NCI-H128 (cell line): ENCODE measurements around the gene ITLN2.
"Not testable (repeated sequence)": the region's sequence is repeated elsewhere in the genome, so short reads cannot be mapped to it uniquely, and the experiment has no call there.

Experiments used
- DNase-seq: peaks from one replicate; lab custom pipeline; 2025; ENCODE audit not compliant: unreplicated experiment; lab: John Stamatoyannopoulos, UW

The ITLN2 gene

GRCh38 chr1:160910170-160910750 lies 44.3 kb downstream of the ITLN2 start:
- DNase-seq: no peak

GRCh38 chr1:160907976-160908375 lies 46.6 kb downstream of the ITLN2 start:
- DNase-seq: no peak

GRCh38 chr1:160905617-160905989 lies 49.0 kb downstream of the ITLN2 start:
- DNase-seq: no peak

GRCh38 chr1:160904783-160905616 lies 49.6 kb downstream of the ITLN2 start:
- DNase-seq: no peak

GRCh38 chr1:160902251-160902650 lies 52.4 kb downstream of the ITLN2 start:
- not testable (repeated sequence) for DNase-seq

- DNase-seq: no peak
Observed at GRCh38 chr1:160901768-160902167, 52.8 kb downstream of the ITLN2 start.

- not testable (repeated sequence) for DNase-seq
Observed at GRCh38 chr1:160900683-160901082, 53.9 kb downstream of the ITLN2 start.
